GM23338 (cell line): Measurements from ENCODE around the gene MPHOSPH6. TPM values are rescaled to one million over a fixed set of nuclear protein-coding genes. Genes with fewer than 3 reads are reported as not detected.

Experiments
- ATAC-seq: fragments of 200-7000 bp; cut with Tn5 transposase; 3 replicates; pipeline ENCODE4 v1.9.1; 2020
- DNase-seq: peaks from one replicate; pipeline ENCODE4 v3.0.0-alpha.2; 2015; ENCODE audit warnings: low spot score
- H2AFZ ChIP-seq: fragments of 200-600 bp; sonication (generic); 2 replicates; pipeline ENCODE4 v1.8.0; 2016; ENCODE audit warnings: antibody characterized with exemption, mild to moderate bottlenecking, moderate library complexity
- H3F3A ChIP-seq: fragments of 200-600 bp; sonication (generic); replicated peaks from 2 replicates; pipeline ENCODE4 v1.8.0; 2017; ENCODE audit warnings: antibody characterized with exemption, mixed run types, low read depth
- H3K27ac ChIP-seq: fragments of 200-600 bp; sonication (generic); 2 replicates; pipeline ENCODE4 v1.6.1; 2016; ENCODE audit warnings: low read depth
- H3K27me3 ChIP-seq: fragments of 200-600 bp; sonication (generic); 2 replicates; pipeline ENCODE4 v1.8.0; 2016; ENCODE audit warnings: mild to moderate bottlenecking, mixed run types, moderate library complexity; ENCODE audit not compliant: insufficient read depth
- H3K36me3 ChIP-seq: fragments of 200-600 bp; sonication (generic); 2 replicates; pipeline ENCODE4 v1.8.0; 2016; ENCODE audit warnings: mild to moderate bottlenecking; ENCODE audit not compliant: insufficient read depth
- H3K4me1 ChIP-seq: fragments of 200-600 bp; sonication (generic); 2 replicates; pipeline ENCODE4 v1.8.0; 2016; ENCODE audit warnings: mild to moderate bottlenecking, moderate library complexity; ENCODE audit not compliant: insufficient read depth
- H3K4me2 ChIP-seq: fragments of 200-600 bp; sonication (generic); 2 replicates; pipeline ENCODE4 v1.7.1; 2017; ENCODE audit warnings: mixed run types
- H3K4me3 ChIP-seq: fragments of 200-600 bp; sonication (generic); 2 replicates; pipeline ENCODE4 v1.6.1; 2016; ENCODE audit warnings: mixed run types
- H3K79me2 ChIP-seq: fragments of 200-600 bp; sonication (generic); replicated peaks from 2 replicates; pipeline ENCODE4 v1.8.0; 2017; ENCODE audit warnings: mild to moderate bottlenecking; ENCODE audit not compliant: insufficient read depth
- H3K9me2 ChIP-seq: fragments of 200-600 bp; sonication (generic); 2 replicates; pipeline ENCODE4 v1.8.0; 2017; ENCODE audit not compliant: insufficient read depth
- H4K20me1 ChIP-seq: fragments of 200-600 bp; sonication (generic); replicated peaks from 2 replicates; pipeline ENCODE4 v1.8.0; 2017; ENCODE audit warnings: mild to moderate bottlenecking; ENCODE audit not compliant: insufficient read depth
- H3K27ac Mint-ChIP-seq: 2 replicates; pipeline ENCODE4 v1.8.0; 2020; ENCODE audit warnings: inconsistent platforms, mild to moderate bottlenecking, moderate library complexity, mixed read lengths
- H3K27me3 Mint-ChIP-seq: 3 replicates; pipeline ENCODE4 v1.8.0; 2022; ENCODE audit warnings: low read depth, mild to moderate bottlenecking, moderate library complexity, mixed read lengths, inconsistent platforms; ENCODE audit not compliant: insufficient read depth, poor library complexity
- H3K36me3 Mint-ChIP-seq: 3 replicates; pipeline ENCODE4 v1.8.0; 2021; ENCODE audit warnings: low read depth, mild to moderate bottlenecking, inconsistent platforms, moderate library complexity, mixed read lengths
- H3K4me1 Mint-ChIP-seq: 3 replicates; pipeline ENCODE4 v1.8.0; 2020; ENCODE audit warnings: mild to moderate bottlenecking, inconsistent platforms, mixed read lengths
- H3K4me3 Mint-ChIP-seq: 3 replicates; pipeline ENCODE4 v1.8.0; 2021; ENCODE audit warnings: moderate library complexity, mild to moderate bottlenecking, inconsistent platforms, mixed read lengths
- H3K9me3 Mint-ChIP-seq: 3 replicates; pipeline ENCODE4 v1.8.0; 2020; ENCODE audit warnings: moderate library complexity, mild to moderate bottlenecking, inconsistent platforms, mixed read lengths
- CREB1 ChIP-seq: fragments of 250-450 bp; sonication (Bioruptor Pico); IDR thresholded peaks from 2 replicates; pipeline ENCODE4 v1.5.0; 2020; ENCODE audit warnings: low read depth, mild to moderate bottlenecking, moderate library complexity
- CTCF ChIP-seq, 2 experiments: fragments of 200-600 bp in 1 of 2; sonication (generic) in 1 of 2; conservative IDR thresholded peaks; 2 replicates each; pipeline versions ENCODE4 v1.5.1 to v1.6.1; 2016 to 2017; ENCODE audit warnings: antibody characterized with exemption in 2 of 2, low read depth in 2 of 2, mild to moderate bottlenecking in 2 of 2, moderate library complexity in 1 of 2
- EZH2 ChIP-seq: fragments of 200-600 bp; sonication (generic); IDR thresholded peaks from one replicate; pipeline ENCODE4 v1.8.0; 2017; ENCODE audit warnings: antibody characterized with exemption, mild to moderate bottlenecking, low read depth; ENCODE audit not compliant: unreplicated experiment
- NANOG ChIP-seq: IDR thresholded peaks from 2 replicates; pipeline ENCODE4 v1.6.1; 2016; ENCODE audit warnings: antibody characterized with exemption, borderline replicate concordance
- polyA plus RNA-seq: library from polyadenylated mRNA; unstranded; fragments of >200 nt; fragmentation: Nextera tagmentation; extraction: Ambion mirVana; gene quantifications from 2 replicates; pipeline ENCODE4 v1.2.1, GENCODE V29; 2016
- total RNA-seq: library from RNA; depleted of rRNA; stranded (reverse); fragments of >200 nt; shearing (Covaris generic); gene quantifications from 2 replicates; pipeline ENCODE4 v1.2.3, GENCODE V29; 2014

MPHOSPH6 gene
- total and polyA plus RNA-seq, 2 experiments from 2014 or later, result 40.8 to 94.7 TPM

- Histone ChIP-seq H3K36me3 (no peaks in the 10 kb centered on the region), H2AFZ (no peak overlapping the region), H3K79me2 (no peaks in the 10 kb centered on the region), H4K20me1 (no peaks in the 10 kb centered on the region), H3K27me3 (no peaks in the 10 kb centered on the region), H3K4me1 (no peaks in the 10 kb centered on the region), H3K4me2 (no peak overlapping the region), H3K27ac (no peak overlapping the region), H3F3A (no peaks in the 10 kb centered on the region), H3K9me2 (no peaks in the 10 kb centered on the region), H3K4me3 (no peak overlapping the region)
- ATAC-seq (no peak; the same call in 2 of the 3 replicates), DNase-seq (no peak)
- H3K36me3 Mint-ChIP-seq, result no peaks in the 10 kb centered on the region
- H3K27me3 Mint-ChIP-seq, result peaks cover 3% of the 10 kb centered on the region
- TF ChIP-seq CTCF (conservative IDR thresholded peaks at IDR 0.05; ENCODE audit: low read depth in 2 of 2), result no peak
- TF ChIP-seq CREB1 (CRISPR knock-in tag), result no peak
- TF ChIP-seq NANOG, result no peak
- no peak overlapping the region for H3K27ac Mint-ChIP-seq
- no peaks in the 10 kb centered on the region for H3K9me3 Mint-ChIP-seq
- no peak overlapping the region for H3K4me3 Mint-ChIP-seq
- H3K4me1 Mint-ChIP-seq, result peaks cover 4% of the 10 kb centered on the region; the same call in 2 of the 3 replicates
These were observed 11.6 kb upstream of the MPHOSPH6 start for GRCh38 chr16:82181461-82182185.

GRCh38 chr16:82178352-82178751 lies 8.3 kb upstream of the MPHOSPH6 start:
- H3K36me3 Mint-ChIP-seq, result no peaks in the 10 kb centered on the region
- no peak overlapping the region for H3K4me3 ChIP-seq
- no peaks in the 10 kb centered on the region for H4K20me1 ChIP-seq
- no peaks in the 10 kb centered on the region for H3K36me3 ChIP-seq
- H3K4me1 ChIP-seq, result no peaks in the 10 kb centered on the region
- H3K9me2 ChIP-seq, result no peaks in the 10 kb centered on the region
- no peak overlapping the region for H2AFZ ChIP-seq
- no peak overlapping the region for H3K27ac Mint-ChIP-seq
- H3K27me3 ChIP-seq, result no peaks in the 10 kb centered on the region
- no peak overlapping the region for H3K27ac ChIP-seq
- H3K4me1 Mint-ChIP-seq, result peaks cover 8% of the 10 kb centered on the region; the same call in 2 of the 3 replicates
- H3K9me3 Mint-ChIP-seq, result no peaks in the 10 kb centered on the region
- H3K4me2 ChIP-seq, result no peak overlapping the region
- no peaks in the 10 kb centered on the region for H3F3A ChIP-seq
- H3K79me2 ChIP-seq, result no peaks in the 10 kb centered on the region
- no peak overlapping the region for H3K4me3 Mint-ChIP-seq
- no peaks in the 10 kb centered on the region for H3K27me3 Mint-ChIP-seq
- no peak for ATAC-seq
- no peak for TF ChIP-seq EZH2
- DNase-seq, result no peak

GRCh38 chr16:82177555-82177954 lies 7.5 kb upstream of the MPHOSPH6 start:
- no peaks in the 10 kb centered on the region for H3K36me3 Mint-ChIP-seq
- H3F3A ChIP-seq, result no peaks in the 10 kb centered on the region
- ATAC-seq (no peak), DNase-seq (no peak)
- H3K27me3 Mint-ChIP-seq, result no peaks in the 10 kb centered on the region
- H3K4me1 ChIP-seq, result no peaks in the 10 kb centered on the region
- H3K9me3 Mint-ChIP-seq, result no peaks in the 10 kb centered on the region
- peaks cover 8% of the 10 kb centered on the region; the same call in 2 of the 3 replicates for H3K4me1 Mint-ChIP-seq
- no peak overlapping the region for H3K27ac ChIP-seq
- no peaks in the 10 kb centered on the region for H3K9me2 ChIP-seq
- no peak overlapping the region for H3K27ac Mint-ChIP-seq
- no peak overlapping the region for H3K4me2 ChIP-seq
- no peaks in the 10 kb centered on the region for H3K79me2 ChIP-seq
- H3K36me3 ChIP-seq, result no peaks in the 10 kb centered on the region
- TF ChIP-seq CREB1 (CRISPR knock-in tag) (no peak), CTCF (conservative IDR thresholded peaks at IDR 0.05; ENCODE audit: low read depth in 2 of 2) (0 out of 4 replicates have a peak, but pooled peaks of 1 of the 2 experiments have one; percentile 11)
- H3K4me3 Mint-ChIP-seq, result no peak overlapping the region
- H2AFZ ChIP-seq, result no peak overlapping the region
- H4K20me1 ChIP-seq, result no peaks in the 10 kb centered on the region
- H3K27me3 ChIP-seq, result no peaks in the 10 kb centered on the region
- no peak overlapping the region for H3K4me3 ChIP-seq
